Suprapubic skin (tissue), 4 donors: ENCODE measurements around the gene GANC. TPM values are rescaled to one million over a fixed set of nuclear protein-coding genes. Genes with fewer than 3 reads are reported as not detected.

Experiments
- DNase-seq, 2 donors: peaks; one replicate each; pipeline ENCODE4 v3.0.0-alpha.2; 2019; ENCODE audit warnings: low spot score in 2 of 2
- H3K27ac ChIP-seq: fragments of 200-600 bp; sonication (generic); one replicate; pipeline ENCODE4 v1.5.1; 2019
- H3K27me3 ChIP-seq: fragments of 200-600 bp; sonication (generic); one replicate; pipeline ENCODE4 v1.5.1; 2019
- H3K36me3 ChIP-seq: fragments of 200-600 bp; sonication (generic); one replicate; pipeline ENCODE4 v1.5.1; 2019
- H3K4me1 ChIP-seq: fragments of 200-600 bp; sonication (generic); one replicate; pipeline ENCODE4 v1.5.1; 2019
- H3K4me3 ChIP-seq: fragments of 200-600 bp; sonication (generic); one replicate; pipeline ENCODE4 v1.5.1; 2019; ENCODE audit warnings: mild to moderate bottlenecking
- H3K9me3 ChIP-seq: fragments of 200-600 bp; sonication (generic); one replicate; pipeline ENCODE4 v1.5.1; 2019
- EP300 ChIP-seq: sonication (generic); formaldehyde crosslinking; IDR thresholded peaks from one replicate; pipeline ENCODE4 v1.6.1; 2017; ENCODE audit warnings: antibody characterized with exemption
- POLR2A ChIP-seq, 2 donors: fragments of 450-650 bp; IDR thresholded peaks; one replicate each; pipeline ENCODE4 v1.6.1; 2017; ENCODE audit warnings: antibody characterized with exemption in 2 of 2, mild to moderate bottlenecking in 2 of 2, moderate library complexity in 2 of 2
- POLR2AphosphoS5 ChIP-seq, 3 donors: sonication (generic); formaldehyde crosslinking; IDR thresholded peaks; one replicate each; pipeline ENCODE4 v1.6.1; 2017; ENCODE audit warnings: antibody characterized with exemption in 3 of 3
- WGBS: methylation state at CpG from one replicate; pipeline ENCODE4 v1.1.5; 2018; 5-methylcytosine and 5-hydroxymethylcytosine counted together
- total RNA-seq, 4 donors: library from RNA; depleted of rRNA; stranded (reverse); fragments of >200 nt; gene quantifications; one replicate each; pipeline ENCODE4 v1.1.0, GENCODE V29; 2016
- TF ChIP-seq, protein P1 (sequence below), 2 donors: fragments of 200-600 bp in 1 of 2; fragments of 450-650 bp in 1 of 2; sonication (generic) in 1 of 2; IDR thresholded peaks; one replicate each; pipeline ENCODE4 v1.5.1; 2016 to 2019; ENCODE audit warnings: antibody characterized with exemption in 2 of 2, mild to moderate bottlenecking in 1 of 2, moderate library complexity in 1 of 2

GANC gene
- total RNA-seq, 4 donors from 2014 or later: 23.0 to 47.7 (median 30.4) TPM

DNA sequence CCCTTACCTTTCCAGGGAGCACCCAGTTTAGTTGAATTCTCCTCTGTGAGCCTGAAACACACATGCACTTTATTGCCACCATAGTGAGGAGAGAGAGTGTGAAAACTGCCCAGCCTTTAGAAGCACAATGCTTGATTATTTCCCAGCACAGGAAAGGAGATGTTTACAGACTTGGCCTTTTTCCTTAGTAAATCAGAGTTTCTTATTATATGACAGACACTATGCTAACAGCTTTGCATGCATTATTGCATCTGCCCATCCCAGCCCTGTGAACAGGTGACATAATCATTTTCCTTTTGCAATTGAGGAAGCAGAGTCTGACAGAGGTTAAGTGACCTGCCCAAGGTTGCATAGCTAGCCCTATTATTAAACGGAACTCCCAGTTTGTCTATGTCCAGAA, 122.8 kb downstream of the GANC start:
- TF ChIP-seq POLR2A (IDR thresholded peaks at IDR 0.05) (no peak), EP300 (no peak), POLR2AphosphoS5 (IDR thresholded peaks at IDR 0.05) (no peak)
- TF ChIP-seq, protein P1, sequence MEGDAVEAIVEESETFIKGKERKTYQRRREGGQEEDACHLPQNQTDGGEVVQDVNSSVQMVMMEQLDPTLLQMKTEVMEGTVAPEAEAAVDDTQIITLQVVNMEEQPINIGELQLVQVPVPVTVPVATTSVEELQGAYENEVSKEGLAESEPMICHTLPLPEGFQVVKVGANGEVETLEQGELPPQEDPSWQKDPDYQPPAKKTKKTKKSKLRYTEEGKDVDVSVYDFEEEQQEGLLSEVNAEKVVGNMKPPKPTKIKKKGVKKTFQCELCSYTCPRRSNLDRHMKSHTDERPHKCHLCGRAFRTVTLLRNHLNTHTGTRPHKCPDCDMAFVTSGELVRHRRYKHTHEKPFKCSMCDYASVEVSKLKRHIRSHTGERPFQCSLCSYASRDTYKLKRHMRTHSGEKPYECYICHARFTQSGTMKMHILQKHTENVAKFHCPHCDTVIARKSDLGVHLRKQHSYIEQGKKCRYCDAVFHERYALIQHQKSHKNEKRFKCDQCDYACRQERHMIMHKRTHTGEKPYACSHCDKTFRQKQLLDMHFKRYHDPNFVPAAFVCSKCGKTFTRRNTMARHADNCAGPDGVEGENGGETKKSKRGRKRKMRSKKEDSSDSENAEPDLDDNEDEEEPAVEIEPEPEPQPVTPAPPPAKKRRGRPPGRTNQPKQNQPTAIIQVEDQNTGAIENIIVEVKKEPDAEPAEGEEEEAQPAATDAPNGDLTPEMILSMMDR (IDR thresholded peaks at IDR 0.05): no peak
- H3K4me3 ChIP-seq: no peak overlapping the region
- no peaks in the 10 kb centered on the region for H3K9me3 ChIP-seq
- WGBS: 74% methylated on average over 1 of the region's 1 CpG
- H3K27me3 ChIP-seq: no peaks in the 10 kb centered on the region
- H3K36me3 ChIP-seq: peaks cover 16% of the 10 kb centered on the region
- no peak overlapping the region for H3K27ac ChIP-seq
- no peak for DNase-seq
- no peaks in the 10 kb centered on the region for H3K4me1 ChIP-seq

DNA sequence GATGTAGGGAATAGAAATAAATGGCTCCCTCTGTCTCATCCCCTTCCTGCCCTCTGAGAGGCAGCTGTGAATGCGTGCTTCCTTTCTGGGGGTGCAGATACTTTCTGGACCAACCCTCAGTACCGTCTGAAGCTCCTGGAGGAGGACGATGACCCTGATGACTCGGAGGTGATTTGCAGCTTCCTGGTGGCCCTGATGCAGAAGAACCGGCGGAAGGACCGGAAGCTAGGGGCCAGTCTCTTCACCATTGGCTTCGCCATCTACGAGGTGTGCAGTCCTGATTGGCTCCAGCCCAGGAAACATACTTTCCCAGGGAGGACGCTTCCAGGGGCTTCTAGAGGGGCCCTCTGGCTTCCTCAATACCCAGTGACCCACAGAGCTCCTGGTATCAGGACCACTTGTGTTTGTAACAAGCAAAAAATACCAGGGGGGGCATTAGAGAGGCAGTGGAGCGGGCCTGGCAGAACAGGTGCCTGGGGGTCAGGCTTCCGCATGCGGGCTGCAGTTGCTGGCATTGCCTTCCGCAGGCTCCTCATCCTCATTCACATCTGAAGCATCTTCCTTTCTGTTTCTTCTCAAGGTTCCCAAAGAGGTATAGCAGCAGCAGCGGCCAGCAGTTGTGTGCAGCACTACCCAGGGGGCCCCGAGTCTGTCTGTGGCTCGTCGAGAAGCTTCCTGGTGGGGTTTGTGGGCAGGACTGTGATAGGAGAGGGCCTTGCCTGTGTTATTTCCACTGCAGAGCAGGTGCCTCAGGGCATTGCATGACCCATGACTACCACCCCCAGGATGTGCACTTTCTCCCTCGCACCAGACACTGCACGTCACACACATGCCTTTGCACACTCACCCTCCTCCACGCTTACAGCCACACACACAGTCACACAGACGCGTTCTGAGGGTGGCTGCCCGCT, 128.8 kb downstream of the GANC start:
- Histone ChIP-seq H3K4me1 (no peaks in the 10 kb centered on the region), H3K27me3 (no peaks in the 10 kb centered on the region), H3K27ac (no peak overlapping the region), H3K36me3 (peaks cover 26% of the 10 kb centered on the region), H3K9me3 (no peaks in the 10 kb centered on the region), H3K4me3 (no peak overlapping the region)
- no peak for TF ChIP-seq POLR2A (IDR thresholded peaks at IDR 0.05)
- no peak for TF ChIP-seq EP300
- TF ChIP-seq, protein P1 (IDR thresholded peaks at IDR 0.05): no peak
- no peak for TF ChIP-seq POLR2AphosphoS5 (IDR thresholded peaks at IDR 0.05)
- no peak for DNase-seq
- 83% methylated on average over 21 of the region's 24 CpGs for WGBS

DNA sequence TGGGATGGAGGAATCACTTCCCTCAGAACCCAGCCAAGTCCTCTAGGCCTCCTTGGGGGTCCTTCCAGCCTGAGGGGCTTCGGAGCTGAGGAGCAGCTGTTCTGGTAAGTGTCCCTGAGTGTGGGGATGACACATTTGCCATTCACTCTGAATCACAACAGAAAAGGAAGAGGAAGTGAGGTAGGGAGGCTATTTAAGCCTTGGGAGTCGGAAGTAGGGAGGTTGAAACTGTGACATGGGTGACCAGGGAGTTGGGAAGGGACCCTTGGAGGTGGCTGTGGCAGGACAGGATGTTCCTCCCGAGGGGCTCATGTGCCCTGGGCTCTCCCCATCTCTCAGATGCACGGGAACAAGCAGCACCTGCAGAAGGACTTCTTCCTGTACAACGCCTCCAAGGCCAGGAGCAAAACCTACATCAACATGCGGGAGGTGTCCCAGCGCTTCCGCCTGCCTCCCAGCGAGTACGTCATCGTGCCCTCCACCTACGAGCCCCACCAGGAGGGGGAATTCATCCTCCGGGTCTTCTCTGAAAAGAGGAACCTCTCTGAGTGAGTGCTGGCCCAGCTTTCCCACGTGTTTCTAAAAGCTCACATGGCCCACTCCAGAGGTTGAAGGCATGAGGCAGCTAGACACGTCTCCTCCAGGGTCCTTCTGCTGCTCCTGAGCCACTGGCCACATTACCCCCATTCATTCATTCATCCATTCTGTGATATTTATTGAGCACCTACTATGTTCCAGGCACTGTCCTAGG, 129.6 kb downstream of the GANC start:
- Histone ChIP-seq H3K4me1 (no peaks in the 10 kb centered on the region), H3K36me3 (peaks cover 26% of the 10 kb centered on the region), H3K4me3 (no peak overlapping the region), H3K9me3 (no peaks in the 10 kb centered on the region), H3K27ac (no peak overlapping the region), H3K27me3 (no peaks in the 10 kb centered on the region)
- no peak for DNase-seq
- 85% methylated on average over 14 of the region's 15 CpGs for WGBS
- no peak for TF ChIP-seq POLR2AphosphoS5 (IDR thresholded peaks at IDR 0.05)

DNA sequence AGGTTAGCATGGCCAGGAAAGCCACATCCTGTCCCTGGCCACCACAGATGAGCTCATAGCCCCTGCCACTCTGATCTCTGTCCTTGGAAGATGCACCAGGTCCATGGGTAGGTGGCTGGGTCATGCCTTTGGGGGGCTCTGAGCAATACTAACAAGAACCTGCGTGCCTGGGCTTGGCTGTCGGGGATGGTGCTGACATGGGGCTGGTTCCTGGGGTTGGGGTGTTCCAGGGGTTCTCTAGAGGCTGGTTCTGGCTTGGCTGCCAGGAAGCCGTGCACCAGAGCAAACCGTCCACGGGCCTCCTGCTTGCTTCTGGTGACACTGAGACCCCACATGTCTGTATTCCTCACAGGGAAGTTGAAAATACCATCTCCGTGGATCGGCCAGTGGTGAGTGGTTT, 130.4 kb downstream of the GANC start:
- 100% methylated on average over 3 of the region's 7 CpGs for WGBS
- H3K9me3 ChIP-seq: no peaks in the 10 kb centered on the region

DNA sequence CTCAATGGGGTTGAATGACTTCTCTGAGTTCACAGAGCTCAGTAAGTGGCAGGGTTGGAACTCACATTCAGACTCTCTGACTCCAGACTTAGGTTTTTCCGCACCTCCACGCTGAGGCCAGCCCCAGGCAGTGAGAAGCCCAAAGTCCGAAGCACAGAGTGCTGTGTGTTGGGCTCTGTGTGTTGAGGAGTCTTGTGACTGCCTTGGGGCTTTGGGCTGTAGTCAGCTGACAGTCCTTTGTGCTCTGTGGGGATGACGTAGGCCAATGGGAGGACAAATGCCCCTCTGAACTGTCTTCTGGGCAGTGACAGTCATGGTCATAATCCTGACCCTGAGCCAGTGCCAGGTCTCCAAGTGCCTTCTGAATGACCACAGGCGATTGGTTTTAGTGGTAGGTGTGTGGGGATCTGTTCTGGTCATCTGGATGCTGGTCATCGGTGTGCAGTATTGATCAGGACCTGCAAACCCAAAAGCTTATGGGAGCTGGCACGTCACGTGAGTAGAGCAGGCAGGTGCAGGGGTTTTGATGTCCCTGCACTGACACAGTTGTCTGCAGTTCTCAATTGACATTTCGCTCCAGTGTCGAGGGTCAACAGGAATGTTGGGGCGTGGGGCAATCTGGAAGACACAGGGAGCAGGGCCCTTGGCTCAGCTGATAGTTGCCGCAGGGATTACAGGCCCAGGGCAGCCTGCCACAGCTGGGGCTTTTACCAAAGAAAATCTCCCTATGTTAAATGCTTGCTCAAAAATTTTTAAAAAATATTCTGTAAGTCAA, 131.6 kb downstream of the GANC start:
- Histone ChIP-seq H3K36me3 (peaks cover 26% of the 10 kb centered on the region), H3K4me3 (no peak overlapping the region), H3K27ac (peak overlapping the region; percentile 23), H3K4me1 (no peaks in the 10 kb centered on the region), H3K9me3 (no peaks in the 10 kb centered on the region), H3K27me3 (no peaks in the 10 kb centered on the region)
- TF ChIP-seq, protein P1 (IDR thresholded peaks at IDR 0.05): no peak
- no peak for TF ChIP-seq POLR2AphosphoS5 (IDR thresholded peaks at IDR 0.05)
- TF ChIP-seq EP300: no peak
- peak in 1 of 2 donors; percentile 41 for DNase-seq
- WGBS: 90% methylated on average over 11 of the region's 12 CpGs

More for the DNA sequence above, 130.4 kb downstream of the GANC start:
- no peaks in the 10 kb centered on the region for H3K27me3 ChIP-seq
- H3K36me3 ChIP-seq: peaks cover 26% of the 10 kb centered on the region
- DNase-seq: no peak
- H3K4me3 ChIP-seq: no peak overlapping the region
- no peak for TF ChIP-seq POLR2A (IDR thresholded peaks at IDR 0.05)
- H3K27ac ChIP-seq: no peak overlapping the region
- H3K4me1 ChIP-seq: no peaks in the 10 kb centered on the region
